Activated naive CD8-positive, alpha-beta T cell treated with anti-CD3 and anti-CD28 coated beads, Interleukin-2, amount 10 ng/mL, durations not matched to agents 7 days and 5 days (primary cell): ENCODE data around the gene TLR4. TPM values are rescaled to one million over a fixed set of nuclear protein-coding genes. Genes with fewer than 3 reads are reported as not detected.

ENCODE experiments used
- ATAC-seq: fragments of 150-1000 bp; cut with Tn5 transposase; one replicate; pipeline ENCODE4 v1.10.0; 2021; ENCODE audit warnings: low read depth, moderate library complexity
- POLR2A ChIA-PET: fragments of 350-600 bp; sonication (Branson Sonifier 250); formaldehyde crosslinking; loops from one replicate; lab custom pipeline; 2021; ENCODE audit warnings: antibody characterized with exemption; lab: Charles Lee
- DNase-seq: peaks from one replicate; pipeline ENCODE4 v3.0.0; 2021
- H3K27ac Mint-ChIP-seq: one replicate; pipeline ENCODE4 v1.8.0; 2022; ENCODE audit warnings: mild to moderate bottlenecking, mixed read lengths
- H3K27me3 Mint-ChIP-seq: one replicate; pipeline ENCODE4 v1.8.0; 2022; ENCODE audit warnings: mild to moderate bottlenecking, moderate library complexity, mixed read lengths
- H3K36me3 Mint-ChIP-seq: one replicate; pipeline ENCODE4 v1.8.0; 2021; ENCODE audit warnings: mild to moderate bottlenecking, mixed read lengths
- H3K4me1 Mint-ChIP-seq: one replicate; pipeline ENCODE4 v1.8.0; 2021; ENCODE audit warnings: mixed read lengths
- H3K4me3 Mint-ChIP-seq: one replicate; pipeline ENCODE4 v1.8.0; 2022; ENCODE audit warnings: mild to moderate bottlenecking, moderate library complexity, mixed read lengths
- H3K9me3 Mint-ChIP-seq: one replicate; pipeline ENCODE4 v1.8.0; 2021; ENCODE audit warnings: mixed read lengths
- total RNA-seq, 2 experiments: library from RNA; stranded (reverse); gene quantifications; one replicate each; pipeline ENCODE4 v1.2.3, GENCODE V29; 2021

Gene TLR4
- total RNA-seq, 2 experiments from 2014 or later: 0.72 to 1.4 TPM

DNA sequence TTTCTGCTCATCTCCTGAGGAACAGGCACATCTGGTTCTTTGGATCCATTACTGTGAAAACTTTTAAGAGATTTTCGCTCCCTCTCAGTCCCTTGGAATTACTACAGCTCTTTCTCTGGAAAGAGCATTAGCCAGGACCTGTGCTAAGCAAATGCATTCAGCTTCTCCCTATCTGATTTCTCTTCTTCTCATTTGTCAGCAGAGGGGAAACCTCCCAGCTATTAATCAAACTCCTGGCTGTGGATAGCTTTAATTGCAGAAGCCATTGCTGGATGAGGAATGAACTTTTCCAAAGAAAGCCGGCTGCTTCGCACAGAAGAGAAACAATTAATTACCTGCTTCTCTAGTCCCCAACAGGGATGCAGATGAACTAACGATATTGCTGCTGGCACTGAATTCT lies 37.9 kb downstream of the TLR4 start:
- no peaks in the 10 kb centered on the region for H3K9me3 Mint-ChIP-seq
- ATAC-seq (no peak), DNase-seq (no peak)
- peaks cover 29% of the 10 kb centered on the region for H3K27me3 Mint-ChIP-seq
- no peak overlapping the region for H3K27ac Mint-ChIP-seq
- peaks cover 4% of the 10 kb centered on the region for H3K36me3 Mint-ChIP-seq
- peaks cover 17% of the 10 kb centered on the region for H3K4me1 Mint-ChIP-seq
- POLR2A ChIA-PET: no interaction called here
- no peak overlapping the region for H3K4me3 Mint-ChIP-seq

- ATAC-seq (peak; percentile 77), DNase-seq (no peak)
- peak overlapping the region; percentile 80 for H3K4me3 Mint-ChIP-seq
- H3K4me1 Mint-ChIP-seq: peaks cover 20% of the 10 kb centered on the region
- peaks cover 42% of the 10 kb centered on the region for H3K27me3 Mint-ChIP-seq
- POLR2A ChIA-PET: interaction anchor here (0.5 to 1.3 kb wide), 2 partner anchors 57 to 71 kb away, joined by 3 read pairs; no protein-coding TSS in a partner anchor
- peak overlapping the region; percentile 78 for H3K27ac Mint-ChIP-seq
- peaks cover 7% of the 10 kb centered on the region for H3K36me3 Mint-ChIP-seq
- H3K9me3 Mint-ChIP-seq: peaks cover 5% of the 10 kb centered on the region
Observed at GRCh38 chr9:117744369-117744768, 40.2 kb downstream of the TLR4 start.

DNA sequence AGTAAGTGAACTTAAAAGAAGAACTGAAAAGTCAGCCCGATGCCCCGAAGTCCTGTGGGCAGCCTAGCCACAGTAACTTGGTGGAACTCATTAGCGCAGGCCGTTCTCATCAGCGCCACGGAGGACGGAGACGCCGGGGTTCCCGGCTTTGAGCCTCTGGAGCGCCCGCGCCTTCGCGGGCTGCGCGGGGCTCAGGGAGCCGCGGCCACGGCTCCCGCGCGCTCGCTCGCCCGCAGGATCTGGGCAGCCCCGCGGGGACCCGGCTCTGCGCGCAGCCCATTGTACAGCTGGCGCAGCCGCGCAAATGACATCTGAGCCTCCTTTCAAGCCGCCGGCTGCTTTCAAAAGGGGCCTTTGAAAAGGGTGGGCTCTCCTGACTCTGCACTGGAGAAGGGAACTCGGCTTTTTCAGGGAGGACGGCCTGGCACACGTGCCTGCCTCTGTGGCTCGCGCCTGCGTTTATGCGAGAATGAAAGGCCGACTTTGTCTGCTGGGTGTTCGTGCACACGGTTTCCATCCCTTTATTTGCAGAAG lies 40.7 kb downstream of the TLR4 start:
- peak; percentile 68 for ATAC-seq

DNA sequence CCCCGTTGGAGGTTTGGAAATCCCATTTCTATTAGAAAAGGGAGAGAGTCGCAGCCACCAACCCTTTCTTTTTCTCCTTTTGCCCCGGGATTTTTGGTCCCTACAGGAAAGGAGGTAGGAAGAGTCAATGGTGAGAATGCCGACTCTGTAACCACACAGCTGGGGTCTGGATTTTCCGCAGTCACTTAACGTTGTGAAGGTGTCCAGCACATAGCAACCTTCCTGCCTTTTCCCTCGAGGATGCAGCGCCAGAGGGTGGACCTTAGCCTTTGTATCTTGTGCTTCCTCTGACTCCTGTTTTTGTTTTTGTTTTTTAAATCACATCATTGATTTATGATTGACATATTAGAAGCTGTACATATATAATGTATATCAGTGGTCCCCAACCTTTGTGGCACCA lies 41.4 kb downstream of the TLR4 start:
- H3K27me3 Mint-ChIP-seq: peaks cover 51% of the 10 kb centered on the region
- peak overlapping the region; percentile 73 for H3K4me3 Mint-ChIP-seq
- H3K4me1 Mint-ChIP-seq: peaks cover 24% of the 10 kb centered on the region
- DNase-seq: no peak
- no peak for ATAC-seq
- H3K27ac Mint-ChIP-seq: no peak overlapping the region
- H3K9me3 Mint-ChIP-seq: peaks cover 5% of the 10 kb centered on the region
- POLR2A ChIA-PET: interaction anchor here (1.3 kb wide), 1 partner anchor 70 kb away, joined by 3 read pairs; no protein-coding TSS in a partner anchor
- H3K36me3 Mint-ChIP-seq: peaks cover 7% of the 10 kb centered on the region

More for the DNA sequence above, 40.7 kb downstream of the TLR4 start:
- POLR2A ChIA-PET: interaction anchor here (1.3 kb wide), 1 partner anchor 71 kb away, joined by 3 read pairs; no protein-coding TSS in a partner anchor
- Mint-ChIP-seq H3K27me3 (peaks cover 46% of the 10 kb centered on the region), H3K4me1 (peaks cover 20% of the 10 kb centered on the region), H3K27ac (peak overlapping the region; percentile 79), H3K4me3 (peak overlapping the region; percentile 80), H3K9me3 (peaks cover 5% of the 10 kb centered on the region), H3K36me3 (peaks cover 7% of the 10 kb centered on the region)
- peak; percentile 47 for DNase-seq

DNA sequence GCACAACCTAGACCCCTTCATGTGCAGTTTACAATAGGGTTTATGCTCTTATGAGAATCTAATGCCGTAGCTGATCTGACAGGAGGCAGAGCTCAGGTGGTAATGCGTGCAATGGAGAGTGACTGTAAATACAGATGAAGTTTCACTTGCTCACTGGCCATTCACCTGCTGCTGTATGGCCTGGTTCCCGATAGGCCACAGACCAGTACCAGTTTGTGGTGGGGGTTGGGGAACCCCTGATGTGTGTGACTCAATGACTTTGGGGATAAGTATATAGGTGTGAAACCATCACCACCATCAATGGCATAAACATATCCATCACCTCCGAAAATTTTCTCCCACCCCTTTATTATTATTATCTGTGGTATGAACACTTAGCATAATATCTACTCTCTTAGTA lies 42.1 kb downstream of the TLR4 start:
- ATAC-seq (no peak), DNase-seq (no peak)
- POLR2A ChIA-PET: no interaction called here
- Mint-ChIP-seq H3K27me3 (peaks cover 54% of the 10 kb centered on the region), H3K4me1 (peaks cover 24% of the 10 kb centered on the region), H3K36me3 (peaks cover 7% of the 10 kb centered on the region), H3K4me3 (no peak overlapping the region), H3K9me3 (peaks cover 5% of the 10 kb centered on the region), H3K27ac (no peak overlapping the region)

DNA sequence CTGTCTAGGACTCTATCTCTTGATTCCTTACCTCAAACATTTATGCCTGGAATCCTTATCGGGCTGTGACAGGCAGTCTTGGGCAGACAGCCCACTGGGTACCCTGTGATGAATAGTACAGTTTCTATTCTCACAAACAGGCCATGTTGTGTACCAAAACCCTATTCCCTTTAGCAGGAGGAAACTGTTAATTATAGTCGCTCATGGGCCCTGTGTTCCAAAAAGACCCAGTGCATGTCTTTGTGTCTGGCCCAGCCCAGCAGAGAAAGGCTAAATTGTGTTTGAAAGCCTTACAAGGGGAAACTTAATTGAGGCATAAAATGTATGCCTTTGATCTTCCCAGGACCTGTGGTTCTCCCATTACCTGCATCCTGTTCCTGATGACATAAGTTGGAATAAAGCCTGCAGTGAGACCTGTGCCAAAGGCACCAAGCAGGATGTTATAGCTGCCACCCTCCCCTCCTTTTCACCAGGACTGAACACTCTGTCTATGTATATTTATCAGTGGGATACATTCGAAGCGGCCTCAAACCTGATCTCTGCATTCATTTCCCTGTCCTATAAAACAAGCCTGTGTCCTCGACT lies 43.3 kb downstream of the TLR4 start:
- peaks cover 6% of the 10 kb centered on the region for H3K9me3 Mint-ChIP-seq
- H3K4me3 Mint-ChIP-seq: no peak overlapping the region
- H3K4me1 Mint-ChIP-seq: peaks cover 24% of the 10 kb centered on the region
- POLR2A ChIA-PET: no interaction called here
- DNase-seq (no peak), ATAC-seq (no peak)
- peaks cover 7% of the 10 kb centered on the region for H3K36me3 Mint-ChIP-seq
- no peak overlapping the region for H3K27ac Mint-ChIP-seq
- peaks cover 54% of the 10 kb centered on the region for H3K27me3 Mint-ChIP-seq

DNA sequence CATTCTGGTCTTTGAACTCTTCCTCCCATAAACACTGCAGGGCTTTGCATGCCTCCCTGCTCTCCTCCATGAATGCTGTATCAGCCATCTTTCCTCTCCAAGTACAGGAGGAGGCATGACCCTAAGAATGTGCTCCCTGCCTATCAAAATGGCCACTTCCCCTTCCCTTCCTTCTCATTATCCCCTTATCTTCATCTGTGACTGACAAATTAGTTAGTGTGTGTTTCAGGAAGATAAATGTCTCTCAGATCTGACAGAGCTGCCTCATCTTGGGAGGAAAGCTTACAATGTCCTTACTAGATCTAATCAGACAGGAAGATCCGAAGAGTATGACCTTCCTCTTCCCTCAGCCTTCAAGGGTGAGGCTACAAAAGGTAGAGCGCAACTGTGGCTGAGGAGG lies 46.2 kb downstream of the TLR4 start:
- Mint-ChIP-seq H3K9me3 (peaks cover 8% of the 10 kb centered on the region), H3K27me3 (peaks cover 50% of the 10 kb centered on the region), H3K4me1 (peaks cover 10% of the 10 kb centered on the region), H3K36me3 (peaks cover 3% of the 10 kb centered on the region), H3K4me3 (no peak overlapping the region), H3K27ac (no peak overlapping the region)
- POLR2A ChIA-PET: no interaction called here
- DNase-seq: no peak
- ATAC-seq: no peak

DNA sequence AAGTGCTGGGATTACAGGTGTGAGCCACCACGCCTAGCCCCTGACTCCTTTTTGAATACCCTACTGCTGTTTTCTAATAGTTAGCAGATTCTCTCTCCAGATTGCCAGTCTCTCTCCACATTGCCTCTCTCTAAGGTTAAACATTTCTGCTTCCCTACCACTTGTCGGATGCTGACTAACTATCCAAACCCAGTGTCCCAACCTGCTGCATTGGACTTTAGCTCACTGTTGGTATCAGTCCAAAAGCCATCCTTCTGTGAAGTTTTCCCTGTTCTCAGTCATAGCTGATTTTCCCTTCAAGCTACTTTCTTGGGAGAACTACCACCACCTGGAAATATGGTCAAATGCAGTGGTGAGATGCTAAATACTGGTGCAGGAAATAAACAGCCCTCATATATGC lies 48.7 kb downstream of the TLR4 start:
- Mint-ChIP-seq H3K36me3 (peaks cover 1% of the 10 kb centered on the region), H3K4me1 (peaks cover 5% of the 10 kb centered on the region), H3K9me3 (peaks cover 5% of the 10 kb centered on the region), H3K27me3 (peaks cover 52% of the 10 kb centered on the region), H3K27ac (peak overlapping the region; percentile 39), H3K4me3 (no peak overlapping the region)
- POLR2A ChIA-PET: no interaction called here
- ATAC-seq (no peak), DNase-seq (no peak)

DNA sequence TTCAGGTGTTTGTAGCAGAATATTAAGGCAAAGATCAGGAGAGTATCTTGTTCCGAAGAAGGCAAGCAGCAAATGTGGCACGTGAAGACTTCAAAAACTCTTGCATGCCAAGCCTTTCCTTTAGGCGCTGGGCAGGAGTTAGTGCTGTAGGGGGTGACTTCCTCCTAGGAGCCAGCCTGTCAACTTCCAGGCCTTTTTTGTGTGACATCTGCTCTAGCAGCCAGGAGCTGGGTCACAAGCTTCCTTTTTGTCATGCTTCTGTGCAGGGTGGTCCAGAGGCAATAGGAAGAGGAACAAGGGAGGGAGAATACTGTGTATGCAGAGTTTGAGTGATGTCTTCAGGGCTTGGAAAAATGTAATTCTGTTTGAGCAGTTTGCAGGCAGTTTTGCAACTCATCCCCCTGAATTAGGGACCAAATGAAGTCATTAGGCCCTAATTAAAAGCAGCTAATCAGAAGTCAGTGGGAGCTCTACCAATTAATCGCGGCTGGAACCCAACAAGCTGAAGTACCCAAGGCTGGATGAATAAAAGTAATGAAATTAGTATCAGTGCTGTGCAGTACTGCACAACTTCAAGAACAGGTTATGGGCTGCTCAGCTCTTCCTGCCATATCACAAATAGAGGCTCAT lies 53.5 kb downstream of the TLR4 start:
- H3K4me1 Mint-ChIP-seq: no peaks in the 10 kb centered on the region
- no peak for DNase-seq
- H3K36me3 Mint-ChIP-seq: no peaks in the 10 kb centered on the region
- no peak for ATAC-seq
- H3K27ac Mint-ChIP-seq: no peak overlapping the region
- no peak overlapping the region for H3K4me3 Mint-ChIP-seq
- POLR2A ChIA-PET: no interaction called here
- H3K27me3 Mint-ChIP-seq: peaks cover 30% of the 10 kb centered on the region
- peaks cover 2% of the 10 kb centered on the region for H3K9me3 Mint-ChIP-seq

GRCh38 chr9:117763314-117763713 lies 59.1 kb downstream of the TLR4 start:
- DNase-seq (no peak), ATAC-seq (no peak)
- POLR2A ChIA-PET: no interaction called here
- Mint-ChIP-seq H3K4me3 (no peak overlapping the region), H3K9me3 (no peaks in the 10 kb centered on the region), H3K36me3 (no peaks in the 10 kb centered on the region), H3K27ac (no peak overlapping the region), H3K27me3 (peaks cover 18% of the 10 kb centered on the region), H3K4me1 (no peaks in the 10 kb centered on the region)

DNA sequence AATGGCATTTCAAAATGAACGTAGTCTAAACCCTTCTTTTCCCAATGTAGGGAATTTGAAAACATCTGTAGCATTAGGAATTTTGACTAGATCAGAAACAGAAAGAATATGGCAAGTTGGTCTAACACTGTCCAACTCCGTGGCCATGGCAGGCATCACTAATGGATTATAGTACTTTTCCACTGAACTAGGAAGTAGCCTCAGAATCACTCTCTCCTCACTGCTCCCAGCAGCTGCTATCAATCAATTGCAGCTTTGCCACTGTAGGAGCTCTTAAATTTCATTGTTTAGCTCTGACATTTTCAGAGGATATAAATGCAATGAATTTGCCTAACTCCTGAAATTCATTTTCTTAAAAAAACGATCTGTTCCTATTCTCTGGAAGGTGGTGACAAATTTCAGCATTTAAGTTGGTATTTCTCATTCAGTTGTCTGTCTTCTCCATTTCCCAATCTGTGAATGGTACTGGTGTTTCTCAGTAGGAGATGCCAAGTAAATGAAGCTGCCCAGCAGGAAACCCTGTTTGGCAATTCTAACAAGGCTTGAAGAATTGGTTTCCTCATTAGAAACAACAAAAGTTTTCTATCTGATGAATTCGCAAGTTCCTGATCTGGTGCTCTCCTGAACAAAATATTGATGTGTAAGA lies 64.7 kb downstream of the TLR4 start:
- POLR2A ChIA-PET: no interaction called here
- H3K27ac Mint-ChIP-seq: no peak overlapping the region
- H3K36me3 Mint-ChIP-seq: no peaks in the 10 kb centered on the region
- peaks cover 34% of the 10 kb centered on the region for H3K27me3 Mint-ChIP-seq
- H3K9me3 Mint-ChIP-seq: no peaks in the 10 kb centered on the region
- ATAC-seq (no peak), DNase-seq (no peak)
- no peak overlapping the region for H3K4me3 Mint-ChIP-seq
- H3K4me1 Mint-ChIP-seq: no peaks in the 10 kb centered on the region

- H3K4me1 Mint-ChIP-seq: no peaks in the 10 kb centered on the region
- no peak overlapping the region for H3K4me3 Mint-ChIP-seq
- ATAC-seq (no peak), DNase-seq (no peak)
- H3K27me3 Mint-ChIP-seq: peaks cover 38% of the 10 kb centered on the region
- POLR2A ChIA-PET: no interaction called here
- H3K27ac Mint-ChIP-seq: no peak overlapping the region
- no peaks in the 10 kb centered on the region for H3K36me3 Mint-ChIP-seq
- no peaks in the 10 kb centered on the region for H3K9me3 Mint-ChIP-seq
Observed at GRCh38 chr9:117771136-117771535, 66.9 kb downstream of the TLR4 start.

GRCh38 chr9:117772960-117773359 lies 68.8 kb downstream of the TLR4 start:
- peaks cover 47% of the 10 kb centered on the region for H3K27me3 Mint-ChIP-seq
- no peaks in the 10 kb centered on the region for H3K9me3 Mint-ChIP-seq
- ATAC-seq: no peak
- H3K4me3 Mint-ChIP-seq: no peak overlapping the region
- POLR2A ChIA-PET: no interaction called here
- DNase-seq: no peak
- H3K36me3 Mint-ChIP-seq: no peaks in the 10 kb centered on the region
- no peak overlapping the region for H3K27ac Mint-ChIP-seq
- peaks cover 5% of the 10 kb centered on the region for H3K4me1 Mint-ChIP-seq
